ENCODE results near the gene PDXK. TPM values are rescaled to one million over a fixed set of nuclear protein-coding genes. Genes with fewer than 3 reads are reported as not detected.

The PDXK gene
- total and polyA plus RNA-seq, 2 of the 13 experiments (the other 11 are each of a cell fraction or from before 2014, with no cell fraction given), result 114 to 184 TPM

GRCh38 chr21:43779660-43780059 lies 60.7 kb downstream of the PDXK start (continued):
- TF ChIP-seq SALL1 (CRISPR knock-in tag; IDR thresholded peaks at IDR 0.05) (peak; percentile 30; the same call in 1 of the 2 replicates), TFAP4 (IDR thresholded peaks at IDR 0.05; ENCODE audit: borderline replicate concordance, low read depth) (peak; percentile 43; the same call in 1 of the 2 replicates), ZNF292 (CRISPR knock-in tag; IDR thresholded peaks at IDR 0.05; ENCODE audit: borderline replicate concordance, low read depth) (no peak), ZNF768 (CRISPR knock-in tag; IDR thresholded peaks at IDR 0.05) (peak; percentile 93), SETDB1 (CRISPR knock-in tag; IDR thresholded peaks at IDR 0.05; ENCODE audit: borderline replicate concordance) (no peak), SMARCE1 (IDR thresholded peaks at IDR 0.05; ENCODE audit: borderline replicate concordance) (no peak), HIVEP1 (CRISPR knock-in tag; IDR thresholded peaks at IDR 0.05) (no peak), MEIS1 (CRISPR knock-in tag; IDR thresholded peaks at IDR 0.05; ENCODE audit: borderline replicate concordance) (no peak), GATA4 (IDR thresholded peaks at IDR 0.05; ENCODE audit: borderline replicate concordance, low read depth) (no peak), PTBP1 (IDR thresholded peaks at IDR 0.05; ENCODE audit: low read depth, low read length, poor library complexity, severe bottlenecking) (no peak), KDM6A (CRISPR knock-in tag; IDR thresholded peaks at IDR 0.05; ENCODE audit: low read depth) (no peak), E2F1 (CRISPR knock-in tag; IDR thresholded peaks at IDR 0.05) (no peak), TFE3 (CRISPR knock-in tag; IDR thresholded peaks at IDR 0.05) (no peak), HNF1B (CRISPR knock-in tag; IDR thresholded peaks at IDR 0.05) (0 out of 2 replicates have a peak, but pooled peaks have one; percentile 23), NFE2 (CRISPR knock-in tag; IDR thresholded peaks at IDR 0.05) (no peak), ZNF235 (CRISPR knock-in tag; IDR thresholded peaks at IDR 0.05; ENCODE audit: borderline replicate concordance) (no peak), ERF (CRISPR knock-in tag; IDR thresholded peaks at IDR 0.05) (0 out of 2 replicates have a peak, but pooled peaks have one; percentile 18)
- TF ChIP-seq, protein P1, sequence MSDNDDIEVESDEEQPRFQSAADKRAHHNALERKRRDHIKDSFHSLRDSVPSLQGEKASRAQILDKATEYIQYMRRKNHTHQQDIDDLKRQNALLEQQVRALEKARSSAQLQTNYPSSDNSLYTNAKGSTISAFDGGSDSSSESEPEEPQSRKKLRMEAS (IDR thresholded peaks at IDR 0.05), result peak; percentile 35; the same call in 1 of the 2 replicates

Data from HepG2 (cell line).